Smooth muscle cell of the brain vasculature (primary cell): Measurements from ENCODE around the gene SLC12A7.
"Not testable (repeated sequence)": the region's sequence is repeated elsewhere in the genome, so short reads cannot be mapped to it uniquely, and the experiment has no call there.

Source experiments
- DNase-seq: peaks from one replicate; pipeline ENCODE4 v3.0.0-alpha.2; 2012; ENCODE audit warnings: low read depth, low spot score

The SLC12A7 gene

GRCh38 chr5:1007681-1008450 is 104.0 kb downstream of the SLC12A7 start:
- no peak for DNase-seq

- DNase-seq: no peak
Measured at GRCh38 chr5:1007221-1007680, 104.6 kb downstream of the SLC12A7 start.

- DNase-seq: no peak
Measured at GRCh38 chr5:1006656-1007071, 105.2 kb downstream of the SLC12A7 start.

- DNase-seq: no peak
Measured at GRCh38 chr5:1005904-1006655, 105.8 kb downstream of the SLC12A7 start.

GRCh38 chr5:1005249-1005851 is 106.5 kb downstream of the SLC12A7 start:
- no peak for DNase-seq

GRCh38 chr5:1004461-1005248 is 107.2 kb downstream of the SLC12A7 start:
- DNase-seq: no peak

- DNase-seq: no peak
Measured at GRCh38 chr5:1003296-1003937, 108.4 kb downstream of the SLC12A7 start.

GRCh38 chr5:1002836-1003235 is 109.0 kb downstream of the SLC12A7 start:
- DNase-seq: no peak

- no peak for DNase-seq
Measured at GRCh38 chr5:1002271-1002546, 109.7 kb downstream of the SLC12A7 start.

- no peak for DNase-seq
Measured at GRCh38 chr5:1001406-1002270, 110.2 kb downstream of the SLC12A7 start.

- not testable (repeated sequence) for DNase-seq
Measured at GRCh38 chr5:1000831-1001230, 111.0 kb downstream of the SLC12A7 start.
